Mesenchymal stem cell (in vitro differentiated cells and primary cell): ENCODE results near the gene ZNF718.
A peak's percentile ranks its signal among the peaks of the same experiment; 100 is the strongest.
"Not testable (repeated sequence)": the region's sequence is repeated elsewhere in the genome, so short reads cannot be mapped to it uniquely, and the experiment has no call there.

ENCODE experiments used
- DNase-seq: peaks from one replicate; pipeline ENCODE4 v3.0.0-alpha.2; 2013
- H2AFZ ChIP-seq: one replicate; pipeline ENCODE4 v1.6.1; 2013; ENCODE audit warnings: low read depth, mild to moderate bottlenecking, control low read depth, inconsistent platforms, low read length, moderate library complexity
- H2AK5ac ChIP-seq: 2 replicates; pipeline ENCODE4 v1.6.1; 2013; ENCODE audit warnings: low read length, moderate library complexity, mild to moderate bottlenecking, inconsistent platforms; ENCODE audit not compliant: severe bottlenecking
- H2BK120ac ChIP-seq: one replicate; pipeline ENCODE4 v1.6.1; 2013; ENCODE audit warnings: low read depth, mild to moderate bottlenecking, inconsistent platforms, low read length, moderate library complexity
- H2BK12ac ChIP-seq, 2 experiments: one replicate each; pipeline ENCODE4 v1.6.1; 2013; ENCODE audit warnings: inconsistent platforms in 2 of 2, low read length in 2 of 2, mild to moderate bottlenecking in 2 of 2, moderate library complexity in 2 of 2, control low read depth in 1 of 2
- H2BK15ac ChIP-seq: one replicate; pipeline ENCODE4 v1.6.1; 2013; ENCODE audit warnings: mild to moderate bottlenecking, low read depth, inconsistent platforms; ENCODE audit not compliant: poor library complexity, severe bottlenecking
- H2BK5ac ChIP-seq: 2 replicates; pipeline ENCODE4 v1.6.1; 2013; ENCODE audit warnings: low read depth, mild to moderate bottlenecking, low read length, control low read depth, inconsistent platforms; ENCODE audit not compliant: poor library complexity, severe bottlenecking
- H3K14ac ChIP-seq, 2 experiments: one replicate each; pipeline ENCODE4 v1.6.1; 2013; ENCODE audit warnings: inconsistent platforms in 2 of 2, low read length in 2 of 2, control low read depth in 1 of 2, mild to moderate bottlenecking in 1 of 2, moderate library complexity in 1 of 2
- H3K18ac ChIP-seq, 2 experiments: one replicate each; pipeline ENCODE4 v1.6.1; 2013; ENCODE audit warnings: inconsistent platforms in 2 of 2, low read length in 2 of 2, control low read depth in 1 of 2, low read depth in 1 of 2, mild to moderate bottlenecking in 1 of 2
- H3K23ac ChIP-seq, 2 experiments: one replicate each; pipeline ENCODE4 v1.6.1; 2013; ENCODE audit warnings: inconsistent platforms in 2 of 2, low read length in 2 of 2, mild to moderate bottlenecking in 2 of 2, moderate library complexity in 2 of 2, control low read depth in 1 of 2
- H3K27ac ChIP-seq: 2 replicates; pipeline ENCODE4 v1.5.1; 2013; ENCODE audit warnings: mild to moderate bottlenecking, moderate library complexity, low read length, control low read depth, inconsistent platforms; ENCODE audit not compliant: poor library complexity, severe bottlenecking
- H3K27me3 ChIP-seq, 2 experiments: 2 replicates each; pipeline versions ENCODE4 v1.6.1 to v1.7.0; 2013; ENCODE audit warnings: low read length in 2 of 2, mild to moderate bottlenecking in 2 of 2, moderate library complexity in 2 of 2, control low read depth in 1 of 2, inconsistent platforms in 1 of 2; ENCODE audit not compliant: control insufficient read depth in 1 of 2, insufficient read depth in 1 of 2
- H3K36me3 ChIP-seq, 2 experiments: 2 replicates each; pipeline versions ENCODE4 v1.6.1 to v1.7.0; 2013; ENCODE audit warnings: low read length in 2 of 2, control low read depth in 1 of 2, inconsistent platforms in 1 of 2, low read depth in 1 of 2, mild to moderate bottlenecking in 1 of 2; ENCODE audit not compliant: insufficient read depth in 2 of 2, control insufficient read depth in 1 of 2
- H3K4ac ChIP-seq, 2 experiments: one replicate each; pipeline ENCODE4 v1.6.1; 2013; ENCODE audit warnings: inconsistent platforms in 2 of 2, low read length in 2 of 2, mild to moderate bottlenecking in 2 of 2, moderate library complexity in 2 of 2, control low read depth in 1 of 2, low read depth in 1 of 2
- H3K4me1 ChIP-seq: 2 replicates; pipeline ENCODE4 v1.6.1; 2013; ENCODE audit warnings: low read depth, low read length, control low read depth; ENCODE audit not compliant: control insufficient read depth, insufficient read depth
- H3K4me2 ChIP-seq: 2 replicates; pipeline ENCODE4 v1.6.1; 2013; ENCODE audit warnings: low read length, mild to moderate bottlenecking, inconsistent platforms; ENCODE audit not compliant: poor library complexity, severe bottlenecking
- H3K4me3 ChIP-seq, 2 experiments: 2 replicates each; pipeline versions ENCODE4 v1.5.1 to v1.7.0; 2013; ENCODE audit warnings: low read length in 2 of 2, mild to moderate bottlenecking in 2 of 2, control low read depth in 1 of 2, low read depth in 1 of 2; ENCODE audit not compliant: insufficient read depth in 1 of 2
- H3K79me1 ChIP-seq: replicated peaks from 2 replicates; pipeline ENCODE4 v1.6.1; 2013; ENCODE audit warnings: mild to moderate bottlenecking, control low read depth, low read length, inconsistent platforms; ENCODE audit not compliant: poor library complexity, severe bottlenecking
- H3K9ac ChIP-seq: 2 replicates; pipeline ENCODE4 v1.7.0; 2013; ENCODE audit warnings: mild to moderate bottlenecking, low read length, moderate library complexity
- H3K9me3 ChIP-seq: 2 replicates; pipeline ENCODE4 v1.7.0; 2013; ENCODE audit warnings: mild to moderate bottlenecking, low read length; ENCODE audit not compliant: control insufficient read depth
- H4K8ac ChIP-seq: one replicate; pipeline ENCODE4 v1.6.1; 2013; ENCODE audit warnings: inconsistent platforms, mild to moderate bottlenecking, low read length, moderate library complexity
- H4K91ac ChIP-seq: one replicate; pipeline ENCODE4 v1.6.1; 2013; ENCODE audit warnings: mild to moderate bottlenecking, low read length, inconsistent platforms
- WGBS: methylation state at CpG from one replicate; pipeline ENCODE4 v1.1.7; 2013; ENCODE audit warnings: mixed read lengths; 5-methylcytosine and 5-hydroxymethylcytosine counted together

The ZNF718 gene

DNA sequence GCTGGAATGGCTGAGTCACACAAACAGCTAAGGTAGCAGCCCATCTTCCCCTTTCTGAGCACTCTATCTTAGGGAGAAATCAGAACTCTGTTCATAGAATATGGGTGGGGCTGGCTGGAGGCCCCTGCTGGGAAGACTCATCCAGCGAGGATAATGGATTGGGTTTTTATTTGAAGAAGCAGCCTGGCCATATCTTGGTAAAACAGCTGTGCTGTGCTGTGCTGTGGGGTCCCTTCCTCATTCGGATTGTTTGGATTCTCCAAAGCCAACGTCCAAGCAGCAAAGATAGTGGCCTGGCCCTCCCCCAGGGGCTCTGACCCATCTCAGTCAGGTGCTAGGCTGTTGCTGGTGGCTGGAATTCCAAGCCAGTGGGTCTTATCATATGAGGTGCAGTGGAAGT, 63.8 kb downstream of the ZNF718 start:
- 79% methylated on average over 3 of the region's 3 CpGs for WGBS
- Histone ChIP-seq H3K79me1 (peaks cover 5% of the 10 kb centered on the region), H3K27ac (no peak overlapping the region), H3K4ac (no peak overlapping the region), H3K4me2 (no peak overlapping the region), H3K4me3 (peak overlapping the region in 1 of 2 experiments; percentile 53), H2BK5ac (no peak overlapping the region), H3K36me3 (no peaks in the 10 kb centered on the region), H3K9ac (no peak overlapping the region), H3K27me3 (no peaks in the 10 kb centered on the region), H2BK120ac (no peak overlapping the region), H3K14ac (no peak overlapping the region), H4K8ac (no peak overlapping the region), H4K91ac (no peak overlapping the region), H3K9me3 (peaks cover 76% of the 10 kb centered on the region), H2BK15ac (no peak overlapping the region), H3K4me1 (no peaks in the 10 kb centered on the region), H2AK5ac (no peak overlapping the region), H2AFZ (no peak overlapping the region), H3K23ac (no peak overlapping the region), H2BK12ac (no peak overlapping the region), H3K18ac (no peak overlapping the region)
- no peak for DNase-seq

DNA sequence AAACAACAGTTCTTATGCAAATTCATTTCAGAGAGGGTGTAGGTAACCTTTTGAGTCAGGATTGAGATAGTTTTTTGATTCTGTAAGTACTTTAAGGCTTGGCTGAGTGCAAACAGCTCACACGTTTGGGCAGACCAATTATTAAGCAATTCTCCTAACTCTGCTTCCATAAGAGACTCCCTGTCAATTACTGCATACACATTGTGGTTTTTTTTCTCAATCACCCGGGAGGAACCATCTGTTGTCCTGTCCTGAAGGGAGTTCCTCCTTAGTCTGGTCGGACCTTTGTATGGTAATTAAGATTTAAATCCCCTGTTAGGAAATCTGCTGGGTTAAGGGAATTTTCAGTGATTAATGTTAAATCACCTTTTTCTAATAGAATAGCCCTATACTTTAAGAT, 70.9 kb downstream of the ZNF718 start:
- H3K27ac ChIP-seq, H4K91ac ChIP-seq, H3K18ac ChIP-seq, H3K4me3 ChIP-seq, H2AFZ ChIP-seq, H2BK5ac ChIP-seq, H2BK12ac ChIP-seq, H3K27me3 ChIP-seq, H3K4me2 ChIP-seq, H3K36me3 ChIP-seq, H3K9ac ChIP-seq, H3K79me1 ChIP-seq, H3K4me1 ChIP-seq, H2BK15ac ChIP-seq, H2BK120ac ChIP-seq, H3K14ac ChIP-seq, H3K4ac ChIP-seq, DNase-seq, H4K8ac ChIP-seq, H2AK5ac ChIP-seq, H3K23ac ChIP-seq: not testable (repeated sequence)
- 88% methylated on average over 3 of the region's 3 CpGs for WGBS
- peaks cover 50% of the 10 kb centered on the region for H3K9me3 ChIP-seq

DNA sequence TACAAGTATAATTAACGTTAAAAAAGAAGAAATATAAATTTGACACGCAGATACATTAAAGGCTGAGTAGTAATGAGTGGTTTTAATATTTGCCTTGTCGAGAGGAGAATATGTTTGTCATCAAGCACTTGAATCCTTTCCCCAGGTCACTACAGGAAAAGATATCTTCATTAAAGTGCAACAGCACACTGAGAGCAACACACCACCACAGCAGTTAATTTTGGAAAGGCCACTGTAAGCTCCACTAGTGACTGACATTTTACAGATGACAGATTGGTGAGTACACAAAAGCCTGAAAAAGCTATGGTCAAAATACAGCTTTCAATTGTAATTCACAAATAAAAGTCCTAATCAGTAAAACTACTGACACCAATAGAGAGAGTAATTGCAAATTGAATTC, 76.6 kb downstream of the ZNF718 start:
- H3K4me3 ChIP-seq = peak overlapping the region in 1 of 2 experiments; percentile 48
- no peak overlapping the region for H3K27ac ChIP-seq
- no peak overlapping the region for H2AFZ ChIP-seq
- DNase-seq = no peak
- no peak overlapping the region for H4K8ac ChIP-seq
- no CpG with 5 or more reads among the region's 3 CpGs for WGBS
- H2BK5ac ChIP-seq = no peak overlapping the region
- no peaks in the 10 kb centered on the region for H3K27me3 ChIP-seq
- H3K4ac ChIP-seq = no peak overlapping the region
- no peak overlapping the region for H2BK15ac ChIP-seq
- no peak overlapping the region for H3K14ac ChIP-seq
- H3K9me3 ChIP-seq = peaks cover 67% of the 10 kb centered on the region
- no peak overlapping the region for H2AK5ac ChIP-seq
- no peak overlapping the region for H4K91ac ChIP-seq
- H3K79me1 ChIP-seq = no peaks in the 10 kb centered on the region
- no peak overlapping the region for H2BK12ac ChIP-seq
- peaks cover 5 to 12% of the 10 kb centered on the region in 2 experiments for H3K36me3 ChIP-seq
- no peak overlapping the region for H3K4me2 ChIP-seq
- H3K23ac ChIP-seq = no peak overlapping the region
- H2BK120ac ChIP-seq = no peak overlapping the region
- H3K4me1 ChIP-seq = no peaks in the 10 kb centered on the region
- no peak overlapping the region for H3K18ac ChIP-seq
- H3K9ac ChIP-seq = no peak overlapping the region

DNA sequence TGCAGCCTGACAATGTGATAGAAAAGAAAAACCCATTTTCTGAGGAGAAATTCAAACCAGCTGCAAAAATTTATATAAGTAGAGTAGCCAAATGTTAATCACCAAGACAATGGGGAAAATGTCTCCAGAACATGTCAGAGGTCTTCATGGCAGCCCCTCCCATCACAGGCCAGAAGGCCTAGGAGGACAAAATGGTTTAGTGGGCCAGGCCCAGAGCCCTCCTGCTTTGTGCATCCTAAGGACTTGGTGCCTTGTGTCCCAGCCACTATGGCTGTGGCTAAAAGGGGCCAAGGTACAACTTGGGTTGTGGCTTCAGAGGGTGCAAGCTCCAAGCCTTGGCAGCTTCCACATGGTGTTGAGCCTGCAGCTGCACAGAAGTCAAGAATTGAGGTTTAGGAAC, 78.5 kb downstream of the ZNF718 start:
- not testable (repeated sequence) for H3K14ac ChIP-seq, H4K8ac ChIP-seq, H3K9ac ChIP-seq, H2BK15ac ChIP-seq, H3K4ac ChIP-seq, H3K79me1 ChIP-seq, H4K91ac ChIP-seq, H3K4me3 ChIP-seq, H2BK12ac ChIP-seq, DNase-seq, H3K18ac ChIP-seq, H3K4me1 ChIP-seq, H3K23ac ChIP-seq, H3K27me3 ChIP-seq, H2AK5ac ChIP-seq, H2AFZ ChIP-seq, H3K4me2 ChIP-seq, H2BK5ac ChIP-seq, H3K27ac ChIP-seq, H2BK120ac ChIP-seq
- peaks cover 72% of the 10 kb centered on the region for H3K9me3 ChIP-seq
- H3K36me3 ChIP-seq = peaks cover 5 to 13% of the 10 kb centered on the region in 2 experiments
